Inflammatory macrophage (primary cell): ENCODE measurements around the gene PSMA7.
A peak's percentile ranks its signal among the peaks of the same experiment; 100 is the strongest.

Source experiments
- DNase-seq, 2 donors: peaks; one replicate each; pipeline ENCODE4 v3.0.0-alpha.2; 2020 to 2022
- total RNA-seq, 18 experiments: gene quantifications; one replicate each; lab custom pipeline; 2026; ENCODE audit warnings: mixed read lengths in 6 of 18, inconsistent platforms in 2 of 18; lab: John Stamatoyannopoulos, UW

The PSMA7 gene
- 118 to 378 (median 264) reads per million in 18 experiments for total RNA-seq

GRCh38 chr20:62143081-62143956 is at the start of gene PSMA7, which contains the start of gene SS18L1:
PSMA7 (minus strand) TSS chr20:62143394; CDS start chr20:62143303, 91 bp downstream.
SS18L1 (plus strand) TSS chr20:62143769; CDS start chr20:62143821, 52 bp downstream.
- DNase-seq, result peak; percentile 90 to 95

- DNase-seq, result no peak
Observed at GRCh38 chr20:62192635-62193034, 49.4 kb upstream of the PSMA7 start.

GRCh38 chr20:62191781-62192559 is 48.8 kb upstream of the PSMA7 start:
- no peak for DNase-seq

- DNase-seq, result no peak
Observed at GRCh38 chr20:62190639-62191411, 47.6 kb upstream of the PSMA7 start.

- peak in 1 of 2 donors; percentile 14 for DNase-seq
Observed at GRCh38 chr20:62186887-62187866, 44.0 kb upstream of the PSMA7 start.

- DNase-seq, result no peak
Observed at GRCh38 chr20:62186096-62186426, 42.9 kb upstream of the PSMA7 start.

- DNase-seq, result peak; percentile 4 to 8
Observed at GRCh38 chr20:62183426-62184142, 40.4 kb upstream of the PSMA7 start.

- peak; percentile 96 to 98 for DNase-seq
Observed at GRCh38 chr20:62182469-62183425, 39.6 kb upstream of the PSMA7 start, which contains the start of gene MTG2. MTG2 (plus strand) TSS chr20:62183028; CDS start chr20:62193421, 10,393 bp downstream.

GRCh38 chr20:62181808-62182207 is 38.6 kb upstream of the PSMA7 start:
- DNase-seq, result no peak

- DNase-seq, result no peak
Observed at GRCh38 chr20:62179162-62179504, 35.9 kb upstream of the PSMA7 start.

- no peak for DNase-seq
Observed at GRCh38 chr20:62178316-62179161, 35.3 kb upstream of the PSMA7 start.

GRCh38 chr20:62177307-62177706 is 34.1 kb upstream of the PSMA7 start:
- DNase-seq, result no peak

GRCh38 chr20:62176866-62177265 is 33.7 kb upstream of the PSMA7 start:
- no peak for DNase-seq

GRCh38 chr20:62175711-62176110 is 32.5 kb upstream of the PSMA7 start:
- DNase-seq, result no peak

- no peak for DNase-seq
Observed at GRCh38 chr20:62174870-62175624, 31.9 kb upstream of the PSMA7 start.

GRCh38 chr20:62174021-62174804 is 31.0 kb upstream of the PSMA7 start:
- DNase-seq, result no peak

- DNase-seq, result no peak
Observed at GRCh38 chr20:62172666-62173065, 29.5 kb upstream of the PSMA7 start.
